ENCODE data around the gene DDX54. TPM values are rescaled to one million over a fixed set of nuclear protein-coding genes. Genes with fewer than 3 reads are reported as not detected.

Gene DDX54
- total and polyA plus RNA-seq, 12 donors: 16.5 to 52.7 (median 37.5) TPM

DNA sequence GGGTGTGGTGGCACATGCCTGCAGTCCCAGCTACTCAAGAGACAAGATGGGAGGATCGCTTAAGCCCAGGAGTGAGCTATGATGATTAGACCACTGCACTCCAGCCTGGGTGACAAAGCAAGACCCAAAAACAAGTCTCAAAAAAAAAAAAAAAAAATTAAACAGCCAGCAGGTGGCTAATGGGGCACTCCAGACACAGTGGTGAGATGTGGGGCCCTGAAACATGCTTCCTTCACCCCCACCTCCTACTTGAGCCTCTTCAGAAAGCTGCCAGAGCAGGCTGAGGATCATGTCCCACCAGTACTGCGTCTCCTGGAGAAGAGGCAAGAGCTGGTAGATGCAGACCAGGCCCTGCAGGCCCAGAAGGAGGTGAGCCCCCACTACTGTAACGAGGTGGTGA lies 33.6 kb downstream of the DDX54 start:
- no peak for DNase-seq
- Histone ChIP-seq H3K9me3 (peaks cover 0 to 8% (median 0%) of the 10 kb centered on the region in 11 donors), H3K4me3 (no peak overlapping the region), H3K27me3 (peaks cover 10 to 88% (median 68%) of the 10 kb centered on the region in 7 donors), H3K36me3 (no peaks in the 10 kb centered on the region), H3K27ac (no peak overlapping the region), H3K4me1 (peaks cover 3 to 30% (median 23%) of the 10 kb centered on the region in 9 donors)
- ATAC-seq: no peak
- TF ChIP-seq, protein P1, sequence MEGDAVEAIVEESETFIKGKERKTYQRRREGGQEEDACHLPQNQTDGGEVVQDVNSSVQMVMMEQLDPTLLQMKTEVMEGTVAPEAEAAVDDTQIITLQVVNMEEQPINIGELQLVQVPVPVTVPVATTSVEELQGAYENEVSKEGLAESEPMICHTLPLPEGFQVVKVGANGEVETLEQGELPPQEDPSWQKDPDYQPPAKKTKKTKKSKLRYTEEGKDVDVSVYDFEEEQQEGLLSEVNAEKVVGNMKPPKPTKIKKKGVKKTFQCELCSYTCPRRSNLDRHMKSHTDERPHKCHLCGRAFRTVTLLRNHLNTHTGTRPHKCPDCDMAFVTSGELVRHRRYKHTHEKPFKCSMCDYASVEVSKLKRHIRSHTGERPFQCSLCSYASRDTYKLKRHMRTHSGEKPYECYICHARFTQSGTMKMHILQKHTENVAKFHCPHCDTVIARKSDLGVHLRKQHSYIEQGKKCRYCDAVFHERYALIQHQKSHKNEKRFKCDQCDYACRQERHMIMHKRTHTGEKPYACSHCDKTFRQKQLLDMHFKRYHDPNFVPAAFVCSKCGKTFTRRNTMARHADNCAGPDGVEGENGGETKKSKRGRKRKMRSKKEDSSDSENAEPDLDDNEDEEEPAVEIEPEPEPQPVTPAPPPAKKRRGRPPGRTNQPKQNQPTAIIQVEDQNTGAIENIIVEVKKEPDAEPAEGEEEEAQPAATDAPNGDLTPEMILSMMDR (IDR thresholded peaks at IDR 0.05): no peak
- intact Hi-C loops (cut with DNase I): loop anchor here (2.0 to 10.0 kb wide), 5 partner anchors 97 to 1981 kb away; partner anchors contain the start of gene DTX1 (in 2 of the 10)
- WGBS, 2 donors: 87 to 89% methylated on average over 3 of the region's 3 CpGs

DNA sequence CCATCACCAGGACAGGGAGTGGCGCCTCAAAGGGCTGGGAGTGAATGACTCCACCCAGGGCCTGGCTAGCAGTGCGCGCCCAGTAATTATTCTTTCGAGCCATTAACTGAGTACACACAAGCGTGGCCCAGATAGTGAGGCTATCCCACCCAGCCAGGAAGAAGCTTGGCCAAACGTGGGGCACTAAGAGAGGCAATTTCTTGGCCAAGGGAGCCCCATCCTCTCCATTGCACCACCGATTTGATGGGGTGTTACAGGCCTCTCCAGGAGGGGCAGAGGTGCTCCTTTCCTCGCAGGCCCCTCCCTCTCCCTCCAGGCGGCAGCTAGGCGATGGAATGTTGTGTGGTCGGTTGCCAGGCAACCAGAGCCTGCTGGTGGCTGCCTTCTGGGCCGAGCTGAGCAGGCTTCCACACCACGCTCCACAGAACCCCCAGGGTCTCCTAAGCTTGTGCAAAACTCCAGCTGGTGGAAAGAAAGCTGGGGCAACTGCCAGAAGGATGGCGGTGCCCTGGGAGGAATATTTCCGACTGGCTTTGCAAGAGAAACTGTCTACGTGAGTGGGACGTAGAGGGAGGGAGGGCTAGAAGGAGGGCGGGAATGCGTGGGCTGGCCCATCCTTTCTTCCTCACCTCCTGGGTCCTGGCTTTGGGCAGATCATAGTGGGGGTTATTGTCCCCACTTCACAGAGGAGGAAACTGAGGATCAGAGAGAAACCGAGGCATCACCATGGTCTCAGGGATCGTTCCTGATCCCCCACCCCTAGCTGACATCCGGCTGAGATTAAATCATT lies 35.7 kb downstream of the DDX54 start, which contains the start of gene CFAP73:
Gene CFAP73 (plus strand): TSS at position 364 of the 790 bp plus-strand sequence. CDS start 134 bp downstream, at position 498.
- DNase-seq (peak; percentile 59 to 63), ATAC-seq (peak; percentile 71 to 86 (median 80))
- no peaks in the 10 kb centered on the region for H3K36me3 ChIP-seq
- TF ChIP-seq, protein P1 (IDR thresholded peaks at IDR 0.05): no peak
- peak within 1 kb of the TSS in 1 of 10 donors; percentile 17 for H3K4me3 ChIP-seq
- 26 to 27% methylated on average over 22 of the region's 22 CpGs for WGBS, 2 donors
- intact Hi-C loops (cut with DNase I): loop anchor here in 9 of 10 donors (5.0 to 10.0 kb wide), 4 partner anchors 95 to 1983 kb away; partner anchors contain the start of gene DTX1 (in 2 of the 9)
- H3K27ac ChIP-seq: no peak within 1 kb of the TSS
- H3K9me3 ChIP-seq: peaks cover 0 to 8% (median 0%) of the 10 kb centered on the region in 11 donors
- H3K27me3 ChIP-seq: peaks cover 10 to 67% (median 51%) of the 10 kb centered on the region in 7 donors
- H3K4me1 ChIP-seq: peaks cover 3 to 27% (median 21%) of the 10 kb centered on the region in 9 donors

- Histone ChIP-seq H3K36me3 (no peaks in the 10 kb centered on the region), H3K4me3 (no peak overlapping the region), H3K9me3 (peaks cover 0 to 8% (median 0%) of the 10 kb centered on the region in 11 donors), H3K27ac (no peak overlapping the region), H3K27me3 (peaks cover 3 to 41% (median 25%) of the 10 kb centered on the region in 7 donors), H3K4me1 (peaks cover 0 to 15% (median 7%) of the 10 kb centered on the region in 9 donors)
- TF ChIP-seq, protein P1 (IDR thresholded peaks at IDR 0.05): no peak
- ATAC-seq (no peak), DNase-seq (no peak)
- 85 to 90% methylated on average over 2 of the region's 2 CpGs for WGBS, 2 donors
- intact Hi-C loops (cut with DNase I): no loop called here
These were observed 38.3 kb downstream of the DDX54 start for GRCh38 chr12:113146999-113147398.

DNA sequence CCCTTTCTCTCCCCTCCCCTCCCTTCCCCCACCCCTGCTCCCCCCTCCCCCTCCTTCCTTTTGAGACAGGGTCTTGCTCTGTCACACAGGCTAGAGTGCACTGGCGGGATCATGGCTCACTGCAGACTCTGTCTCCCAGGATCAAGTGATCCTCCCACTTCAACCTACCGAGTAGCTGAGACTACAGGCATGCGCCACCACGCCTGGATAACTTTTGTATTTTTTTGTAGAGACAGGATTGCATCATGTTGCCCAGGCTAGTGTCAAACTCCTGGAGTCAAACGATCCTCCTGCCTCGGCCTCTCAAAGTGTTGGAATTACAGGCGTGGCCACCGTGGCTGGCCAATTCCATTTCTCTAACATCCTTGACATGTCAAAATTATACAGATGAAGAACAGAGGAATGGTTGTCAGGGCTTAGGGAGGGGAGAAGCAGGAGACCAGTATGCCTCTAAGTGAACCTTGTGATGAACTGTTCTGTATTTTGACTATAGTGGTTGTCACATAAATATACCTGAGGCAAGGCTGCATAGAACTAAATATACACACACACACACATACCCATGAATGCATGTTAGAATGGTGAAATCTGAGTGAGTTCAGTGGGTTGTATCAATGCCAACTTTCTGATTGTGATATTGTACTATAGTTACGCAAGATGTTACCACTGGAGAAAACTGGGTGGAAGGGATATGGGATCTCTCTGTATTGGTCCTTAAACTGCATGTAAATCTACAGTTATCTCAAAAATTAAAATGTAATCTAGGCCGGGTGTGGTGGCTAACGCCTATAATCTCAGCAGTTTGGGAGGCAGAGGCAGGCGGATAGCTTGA lies 39.3 kb downstream of the DDX54 start:
- peaks cover 0 to 31% (median 14%) of the 10 kb centered on the region in 7 donors for H3K27me3 ChIP-seq
- intact Hi-C loops (cut with DNase I): no loop called here
- TF ChIP-seq, protein P1 (IDR thresholded peaks at IDR 0.05): no peak
- no peaks in the 10 kb centered on the region for H3K36me3 ChIP-seq
- H3K4me1 ChIP-seq: peaks cover 0 to 20% (median 7%) of the 10 kb centered on the region in 9 donors
- ATAC-seq: no peak
- no peak overlapping the region for H3K4me3 ChIP-seq
- WGBS, 2 donors: 70 to 75% methylated on average over 12 of the region's 12 CpGs
- no peak for DNase-seq
- H3K9me3 ChIP-seq: peaks cover 0 to 8% (median 0%) of the 10 kb centered on the region in 11 donors
- no peak overlapping the region for H3K27ac ChIP-seq

All from heart right ventricle (tissue), 16 donors.